Stimulated activated CD4-positive, alpha-beta T cell treated with anti-CD3 and anti-CD28 coated beads, Interleukin-15, amount 100 ng/mL, for 48 hours (primary cell): ENCODE data around the gene ADARB1.

ENCODE experiments used
- DNase-seq, 2 donors: peaks; one replicate each; pipeline ENCODE4 v3.0.0-alpha.2; 2020; ENCODE audit warnings: low read depth in 2 of 2

Gene ADARB1

DNA sequence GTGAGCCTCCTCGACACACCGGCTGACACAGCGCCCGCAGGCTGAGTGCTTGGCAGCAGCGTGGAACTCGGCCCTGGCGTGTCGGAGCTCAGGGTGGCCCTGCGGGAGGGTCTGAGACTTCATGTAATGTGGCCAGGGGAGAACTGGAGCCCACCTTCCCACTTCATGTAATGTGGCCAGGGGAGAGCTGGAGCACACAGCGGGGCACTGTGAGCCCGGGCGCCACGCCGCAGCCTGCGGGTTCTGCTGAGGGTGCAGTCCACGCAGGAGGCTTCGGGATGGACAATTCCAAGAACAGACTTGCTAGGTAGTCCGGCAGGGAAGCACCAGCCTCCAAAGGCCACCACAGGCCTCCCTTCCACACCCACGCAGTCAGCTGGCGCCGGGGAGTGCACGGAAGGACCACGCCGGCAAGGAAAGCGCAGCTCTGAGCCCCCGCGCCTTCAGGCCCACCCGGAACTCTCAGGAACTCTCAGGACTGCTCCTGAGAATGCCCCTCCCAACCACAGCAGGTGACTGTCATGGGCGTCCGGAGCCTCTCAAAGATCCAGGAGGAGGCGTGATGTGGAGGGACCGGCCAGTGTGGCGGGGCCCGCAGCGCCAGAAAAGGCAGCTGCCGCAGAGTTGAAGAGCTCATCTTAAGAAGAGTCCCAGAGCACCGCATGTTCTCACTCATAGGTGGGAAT, 19.3 kb upstream of the ADARB1 start:
- no peak for DNase-seq

DNA sequence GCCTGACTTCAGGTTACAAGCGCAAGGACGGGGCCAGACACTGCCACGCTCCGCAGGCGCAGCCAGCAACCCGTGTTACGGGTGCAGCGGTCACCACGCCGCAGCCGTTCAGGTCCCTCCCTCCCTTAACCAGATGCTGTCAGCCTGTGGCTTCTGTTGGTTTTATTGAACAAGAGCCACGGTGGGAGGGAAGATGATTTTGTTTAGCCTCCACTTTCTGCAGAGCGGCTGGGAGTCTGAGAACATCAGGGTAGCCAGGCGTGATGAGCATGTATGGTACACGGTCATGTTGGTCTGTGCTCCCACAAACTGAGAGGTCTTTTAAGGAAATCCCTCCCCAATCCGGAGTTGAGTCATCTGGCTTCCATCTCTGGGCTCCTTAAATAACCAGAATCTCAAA, 18.5 kb upstream of the ADARB1 start:
- no peak for DNase-seq

DNA sequence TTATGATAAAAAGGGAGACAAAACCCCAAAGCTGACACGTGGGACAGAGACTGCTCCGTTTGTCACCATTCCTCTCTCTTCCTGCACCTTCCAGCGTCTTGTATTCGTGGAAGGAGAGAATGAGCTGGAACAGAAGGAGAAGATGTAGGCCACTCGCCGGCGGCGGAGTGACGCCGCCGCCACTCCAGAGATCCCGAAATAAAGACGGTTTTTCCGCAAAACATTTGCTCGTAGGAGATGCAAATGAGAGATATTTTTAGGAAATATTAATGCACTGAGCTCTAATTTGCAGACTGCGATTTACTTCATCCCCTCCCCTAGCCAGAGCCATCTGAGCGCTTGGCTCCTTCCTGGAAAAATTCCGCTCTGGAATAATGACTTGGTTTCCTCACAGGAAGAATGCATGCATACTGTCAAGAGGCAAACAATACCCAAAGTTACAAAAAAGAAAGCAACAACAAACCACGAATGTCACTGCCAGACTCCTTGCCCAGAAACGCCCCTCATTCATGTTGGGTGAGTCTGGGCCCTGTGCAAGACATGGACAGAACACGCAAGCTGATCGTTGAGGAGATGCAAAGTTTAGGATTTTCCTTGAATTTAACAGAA, 18.0 kb upstream of the ADARB1 start:
- no peak for DNase-seq

DNA sequence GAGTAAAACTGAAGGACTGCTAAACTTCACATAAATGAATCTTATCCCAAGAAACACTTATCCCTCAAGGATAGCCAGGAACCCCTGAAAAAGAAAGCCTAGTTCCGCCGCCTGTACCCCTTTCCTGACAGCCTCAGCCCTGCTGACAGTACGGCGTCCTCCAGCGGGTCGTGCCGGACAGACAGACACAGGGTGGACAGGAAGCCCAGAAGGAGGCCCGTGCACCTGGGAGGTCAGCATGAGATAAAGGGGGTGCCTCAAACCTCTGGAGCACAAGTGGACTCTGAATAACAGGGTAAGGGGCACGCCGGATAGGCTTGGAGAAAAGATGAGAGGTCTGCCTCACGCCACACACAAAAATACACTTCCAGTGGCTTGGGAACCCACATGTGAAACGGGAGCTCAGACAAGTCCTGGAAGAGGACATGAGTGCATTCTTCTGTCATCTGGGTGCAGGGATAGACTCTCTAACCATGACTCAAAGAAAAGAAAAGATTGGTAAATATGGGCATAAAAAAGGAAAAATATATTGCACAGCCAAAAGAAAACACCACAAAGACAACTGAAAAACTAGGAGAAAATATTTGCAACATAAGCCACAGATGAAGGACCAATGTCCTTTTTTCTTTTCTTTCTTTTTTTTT, 17.3 kb upstream of the ADARB1 start:
- no peak for DNase-seq

DNA sequence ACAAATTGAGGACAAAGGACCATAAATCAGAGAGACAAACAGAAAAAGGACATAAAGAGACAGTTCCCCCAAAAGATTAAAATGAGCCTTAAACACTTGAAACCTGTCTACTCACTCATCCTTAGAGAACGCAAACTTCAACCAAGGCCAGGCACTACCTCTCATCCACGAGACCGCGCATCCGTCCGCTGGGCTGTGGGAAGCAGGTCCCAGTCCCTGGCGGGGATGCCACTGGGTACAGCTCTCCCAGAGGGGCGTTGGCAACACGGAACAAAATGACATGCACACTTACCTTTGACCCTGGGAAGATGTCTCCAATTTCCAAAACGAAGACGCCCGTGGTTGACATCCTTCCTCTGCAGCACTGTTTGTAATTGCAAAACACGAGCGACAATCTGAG, 16.5 kb upstream of the ADARB1 start:
- no peak for DNase-seq

DNA sequence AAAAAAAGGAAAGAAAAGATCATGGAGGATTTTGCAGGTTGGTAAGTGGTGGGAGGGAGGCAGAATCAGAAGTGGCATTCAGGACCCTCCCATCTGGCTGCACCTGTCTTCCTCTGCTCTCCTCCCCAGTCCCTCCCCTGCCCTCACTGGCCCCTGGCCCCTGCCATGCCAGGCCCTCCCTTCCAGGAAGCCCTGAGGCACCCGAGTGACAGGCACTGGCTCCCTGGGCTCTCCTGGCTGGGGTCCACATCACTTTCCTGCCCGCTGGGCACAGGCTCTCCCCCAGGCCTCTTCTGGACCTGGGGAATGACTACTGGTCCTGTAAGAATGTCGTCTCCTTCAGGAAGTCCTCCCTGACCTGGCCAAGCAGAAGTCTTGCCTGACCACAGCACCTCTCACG, 15.3 kb upstream of the ADARB1 start:
- no peak for DNase-seq

DNA sequence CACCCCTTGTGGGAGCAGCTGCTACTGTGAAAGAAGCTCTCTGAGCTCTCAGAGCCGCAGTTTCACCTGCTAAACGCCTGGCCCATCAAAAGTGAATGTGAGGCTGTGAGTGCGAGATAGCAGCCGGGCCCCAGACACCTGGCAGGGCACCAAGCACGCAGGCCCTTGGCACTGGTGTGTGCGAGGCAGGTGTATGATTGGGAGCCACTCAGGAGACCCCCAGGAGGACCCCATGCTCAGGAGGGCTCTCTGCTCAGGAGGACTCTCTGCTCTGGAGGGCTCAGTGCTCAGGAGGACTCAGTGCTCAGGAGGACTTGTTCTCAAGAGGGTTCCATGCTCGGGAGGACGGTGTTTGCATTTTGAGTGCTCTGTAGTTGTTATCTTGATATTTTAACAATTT, 14.3 kb upstream of the ADARB1 start:
- no peak for DNase-seq

DNA sequence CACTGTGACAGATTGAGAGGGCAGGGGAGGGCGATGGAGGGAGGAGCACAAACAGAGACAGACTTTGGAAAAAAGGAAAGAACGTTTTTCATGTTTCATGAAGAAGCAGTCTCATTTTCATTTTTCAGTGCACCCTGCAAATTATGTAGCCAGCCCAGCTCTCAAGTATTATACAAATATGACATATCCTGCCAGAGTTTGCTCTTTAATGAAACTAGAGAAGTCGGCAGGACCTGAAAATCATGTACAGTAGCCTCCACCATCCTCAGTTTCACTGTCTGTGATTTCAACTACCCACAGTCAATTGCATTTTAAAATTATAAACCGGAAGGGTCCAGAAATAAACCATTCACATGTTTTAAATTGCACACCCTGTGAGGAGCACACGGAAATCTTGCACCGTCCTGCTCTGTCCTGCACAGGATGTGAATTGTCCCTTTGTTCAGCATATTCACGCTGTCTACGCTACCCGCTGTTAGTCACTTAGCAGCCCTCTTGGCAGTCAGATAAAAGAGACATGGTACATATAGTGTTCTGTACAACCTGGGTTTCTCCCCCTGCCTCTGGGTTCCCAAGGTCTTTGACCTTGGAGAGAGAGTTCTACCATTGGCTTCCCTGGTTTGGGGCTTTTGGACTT, 13.6 kb upstream of the ADARB1 start:
- no peak for DNase-seq

DNA sequence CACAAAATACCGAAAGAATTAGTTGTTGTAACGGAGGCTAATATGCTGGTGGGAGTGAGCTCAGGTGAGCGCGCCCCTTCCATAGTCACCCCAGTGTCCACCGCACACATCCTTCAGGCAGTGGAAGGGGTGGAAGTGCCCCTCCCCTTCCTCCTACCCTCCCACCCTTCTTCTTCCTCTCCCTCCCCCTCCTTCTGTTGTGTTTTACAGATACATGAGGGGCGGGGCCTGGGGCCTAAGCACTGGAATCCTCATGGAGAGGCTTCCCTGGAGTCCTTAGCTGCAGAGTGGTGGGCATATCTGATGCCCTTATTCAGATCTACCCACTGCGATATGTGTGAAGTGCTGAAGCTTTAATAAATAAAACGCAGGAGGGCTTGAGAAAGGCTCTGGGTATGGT, 10.3 kb upstream of the ADARB1 start:
- DNase-seq: no peak

DNA sequence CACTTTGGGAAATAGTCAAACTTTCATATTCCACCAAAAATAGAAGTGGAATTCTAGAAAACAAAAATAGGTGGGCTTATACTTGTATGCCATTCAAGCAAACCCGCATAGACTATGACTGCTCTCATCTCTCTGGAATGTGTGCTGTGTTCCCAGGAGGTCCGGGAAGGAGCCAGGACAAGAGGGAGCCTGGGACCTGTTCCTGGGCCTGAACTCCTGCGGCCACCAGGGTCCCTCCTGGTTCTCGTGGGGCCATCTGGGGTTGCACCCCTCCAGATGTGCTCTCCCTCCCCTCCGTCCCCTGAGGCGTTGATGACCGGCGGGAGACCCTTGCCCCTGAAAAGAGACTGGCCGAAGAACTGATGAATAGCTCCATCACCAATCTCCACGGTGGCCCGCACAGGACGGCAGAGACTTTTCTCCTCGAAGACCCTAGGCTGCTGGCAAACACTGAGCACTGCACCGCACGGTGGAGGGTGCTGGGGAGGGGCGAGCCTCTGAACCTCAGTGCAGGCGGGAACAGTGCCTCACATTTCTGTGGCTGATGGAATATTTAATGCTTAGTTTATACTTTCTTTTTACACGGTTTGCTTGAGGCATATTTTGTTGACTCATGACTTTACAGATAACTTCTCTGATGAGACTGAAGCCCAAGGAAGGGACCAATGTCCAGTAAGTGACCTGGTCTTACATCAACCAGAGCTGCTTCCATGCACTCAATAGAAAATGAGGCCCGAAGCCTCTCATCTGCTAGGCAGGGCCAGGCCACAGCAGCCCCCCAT, 9.6 kb upstream of the ADARB1 start:
- no peak for DNase-seq

DNA sequence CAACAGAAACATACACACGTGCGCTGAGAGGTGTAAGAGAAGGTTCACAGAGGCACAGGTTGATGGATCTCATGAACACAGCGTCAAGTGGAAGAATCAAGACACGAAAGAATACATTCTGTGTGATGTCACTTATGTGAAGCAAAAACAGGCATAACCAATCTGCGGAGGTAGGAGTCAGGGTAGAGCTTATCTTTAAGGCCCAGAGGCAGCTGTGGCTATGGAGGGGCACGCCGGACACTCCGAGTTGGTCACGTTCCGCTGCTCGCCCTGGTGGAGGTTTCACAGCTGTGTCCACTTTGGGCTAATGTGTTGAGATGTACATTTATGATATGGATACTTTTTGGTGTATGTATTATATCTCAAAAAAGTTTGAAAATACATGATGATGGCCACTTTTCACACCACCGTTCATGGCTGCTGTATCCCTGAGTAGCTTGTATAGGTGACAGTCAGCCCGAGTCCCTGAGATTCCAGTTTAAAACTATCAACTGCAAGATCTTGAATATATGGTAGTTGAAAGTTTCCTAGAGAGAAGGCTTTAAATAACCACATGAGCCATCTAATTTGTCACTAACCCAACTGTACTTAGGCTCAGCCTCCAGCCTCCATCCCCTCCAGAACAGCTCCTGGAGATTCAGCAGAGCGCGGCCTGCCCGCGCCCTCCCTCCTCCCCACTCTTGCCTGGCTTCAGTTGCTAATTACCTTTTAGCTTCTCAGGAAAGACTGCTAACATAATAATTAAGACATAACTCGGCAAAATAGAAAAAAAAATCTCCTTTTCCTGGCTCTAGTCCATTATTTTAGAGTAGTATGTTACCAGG, 6.7 kb upstream of the ADARB1 start:
- no peak for DNase-seq

DNA sequence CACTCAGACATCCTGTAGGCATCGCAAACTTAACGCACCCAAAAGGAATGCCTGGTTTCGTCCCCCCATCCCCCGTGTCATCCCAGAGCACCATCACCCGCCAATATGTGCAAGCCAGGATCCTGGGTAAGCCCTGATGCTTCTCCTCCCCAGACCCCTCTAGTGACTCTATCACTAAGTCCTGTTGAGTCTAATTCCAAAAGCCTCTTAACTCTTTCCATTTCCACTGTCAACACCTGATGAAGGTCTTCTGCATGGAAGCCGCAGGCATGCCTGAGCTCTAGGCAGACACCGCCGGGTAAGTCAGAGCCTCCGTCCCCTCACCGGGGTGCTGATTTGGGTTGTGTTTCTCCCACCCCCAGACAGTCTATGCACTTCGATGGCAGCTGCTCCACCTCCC, 5.3 kb upstream of the ADARB1 start:
- DNase-seq: no peak

DNA sequence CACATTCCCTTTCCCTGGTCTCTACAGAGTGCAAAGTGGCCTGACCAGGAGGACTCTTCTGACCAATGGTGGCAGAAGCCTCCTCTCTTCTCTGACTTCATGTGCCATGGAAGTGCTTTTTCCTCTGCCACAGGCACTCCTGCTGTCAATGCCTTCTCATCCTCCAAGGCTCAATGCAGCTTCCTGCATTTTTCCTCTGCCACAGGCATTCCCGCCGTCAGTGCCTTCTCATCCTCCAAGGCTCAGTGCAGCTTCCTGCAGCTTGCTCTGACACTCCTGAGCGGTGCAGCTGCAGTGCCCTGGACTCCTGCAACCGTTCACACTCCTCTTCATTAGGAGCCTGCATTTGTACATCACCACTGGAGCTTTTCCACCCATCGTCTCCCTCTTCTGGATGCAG, 4.7 kb upstream of the ADARB1 start:
- no peak for DNase-seq

DNA sequence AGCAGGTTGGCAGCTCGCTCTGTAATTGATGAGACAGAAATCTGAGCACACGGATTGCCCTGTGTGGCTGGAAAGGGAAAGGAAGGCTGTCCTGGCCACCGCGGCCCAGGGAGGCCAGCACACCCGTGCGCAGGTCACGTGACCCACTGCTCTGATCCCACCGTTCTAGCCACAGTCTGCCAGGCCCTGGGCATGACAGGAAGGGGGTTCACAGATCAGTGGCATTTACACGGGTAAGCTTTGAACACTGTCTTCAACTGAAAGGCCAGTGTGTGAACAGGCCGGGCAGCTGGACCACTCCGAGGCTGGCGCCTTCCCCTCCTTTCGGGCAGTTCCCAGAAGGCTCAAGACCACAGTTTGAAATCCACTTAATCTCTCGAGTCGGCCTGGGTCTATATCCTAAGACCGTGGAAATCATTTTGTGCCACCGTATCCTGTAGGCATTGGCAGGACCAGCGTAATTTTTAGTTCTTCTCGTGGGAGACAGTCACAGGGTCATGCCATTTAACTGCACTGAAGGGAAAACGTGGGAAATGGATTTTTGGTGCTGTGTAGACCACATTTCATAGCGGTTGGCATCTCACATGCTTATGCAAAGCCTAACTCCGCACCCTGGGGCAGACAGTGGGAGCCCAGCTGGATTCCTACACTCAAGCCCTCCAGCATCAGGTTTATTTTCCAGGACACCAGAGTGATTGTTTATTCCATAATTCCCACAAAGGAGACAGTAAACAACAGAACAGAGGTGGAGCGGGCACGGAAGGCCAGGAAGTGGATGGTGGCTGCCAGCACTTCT, 3.1 kb upstream of the ADARB1 start:
- no peak for DNase-seq

DNA sequence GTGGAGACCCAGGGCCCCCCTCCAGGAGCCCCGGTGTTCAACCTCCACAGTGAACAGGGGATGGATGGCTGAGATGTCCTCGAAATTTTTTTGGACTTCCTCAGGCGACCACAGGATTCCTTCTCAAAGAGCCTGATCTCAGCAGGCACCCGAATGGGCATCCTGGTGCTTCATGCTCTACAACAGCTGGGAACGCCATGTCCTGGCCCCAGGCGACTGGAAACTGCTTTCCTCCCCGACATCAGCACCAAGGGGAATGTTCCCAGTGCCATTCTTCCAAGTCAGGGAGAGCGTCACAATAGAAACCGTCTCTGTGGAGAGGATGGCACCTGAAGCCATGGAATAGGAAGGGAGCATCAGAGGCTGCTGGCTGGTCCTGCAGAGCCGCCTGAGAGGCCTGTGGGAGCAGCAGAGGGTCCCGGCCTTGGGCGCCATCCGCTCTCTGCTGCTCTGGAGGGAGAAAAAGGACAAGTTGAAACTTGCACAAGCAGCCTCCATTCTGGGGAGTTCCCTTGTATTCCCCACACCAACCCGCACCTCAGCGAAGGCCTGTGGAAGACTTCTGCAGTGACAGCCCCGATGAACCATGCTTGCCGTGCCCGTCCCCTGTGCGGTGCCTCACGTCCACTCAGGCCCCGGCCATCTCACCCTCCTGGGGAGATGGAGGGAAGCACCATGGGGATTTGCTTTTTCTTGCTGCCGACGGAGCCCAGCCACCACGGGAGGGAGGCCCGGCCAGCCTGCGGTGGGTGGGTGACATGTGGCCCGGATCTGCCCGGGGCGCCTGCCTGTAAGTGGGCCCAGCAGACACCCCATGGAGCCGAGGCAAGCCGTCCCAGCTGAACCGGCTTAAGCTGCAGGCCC, 2.3 kb upstream of the ADARB1 start:
- no peak for DNase-seq

DNA sequence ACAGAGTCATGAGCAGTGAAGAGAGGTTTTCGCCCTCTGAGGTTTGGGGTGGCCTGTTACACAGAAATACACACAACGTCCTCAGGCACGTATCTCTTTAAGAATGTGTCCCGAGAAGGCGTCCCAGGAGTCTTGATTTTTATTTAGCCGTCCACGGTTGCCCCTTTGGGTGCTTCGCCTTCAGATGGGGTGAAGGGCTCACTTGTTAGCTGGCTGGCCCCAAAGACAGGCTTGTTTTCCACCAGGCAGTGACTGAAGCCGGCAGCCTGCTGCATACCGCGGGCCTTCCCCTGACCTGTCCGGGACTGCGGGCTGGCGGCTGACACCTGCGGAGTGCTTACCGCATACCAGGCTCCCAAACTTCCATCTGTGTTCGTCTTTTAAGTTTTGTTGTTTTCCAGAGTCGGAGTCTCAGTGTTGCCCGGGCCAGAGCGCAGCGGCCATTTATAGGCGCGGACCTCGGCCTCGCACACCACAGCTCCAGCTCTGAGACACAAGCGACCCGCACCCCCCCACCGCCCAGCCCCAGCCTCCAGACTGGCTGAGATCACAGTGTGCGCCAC, 1.6 kb upstream of the ADARB1 start:
- DNase-seq: no peak

DNA sequence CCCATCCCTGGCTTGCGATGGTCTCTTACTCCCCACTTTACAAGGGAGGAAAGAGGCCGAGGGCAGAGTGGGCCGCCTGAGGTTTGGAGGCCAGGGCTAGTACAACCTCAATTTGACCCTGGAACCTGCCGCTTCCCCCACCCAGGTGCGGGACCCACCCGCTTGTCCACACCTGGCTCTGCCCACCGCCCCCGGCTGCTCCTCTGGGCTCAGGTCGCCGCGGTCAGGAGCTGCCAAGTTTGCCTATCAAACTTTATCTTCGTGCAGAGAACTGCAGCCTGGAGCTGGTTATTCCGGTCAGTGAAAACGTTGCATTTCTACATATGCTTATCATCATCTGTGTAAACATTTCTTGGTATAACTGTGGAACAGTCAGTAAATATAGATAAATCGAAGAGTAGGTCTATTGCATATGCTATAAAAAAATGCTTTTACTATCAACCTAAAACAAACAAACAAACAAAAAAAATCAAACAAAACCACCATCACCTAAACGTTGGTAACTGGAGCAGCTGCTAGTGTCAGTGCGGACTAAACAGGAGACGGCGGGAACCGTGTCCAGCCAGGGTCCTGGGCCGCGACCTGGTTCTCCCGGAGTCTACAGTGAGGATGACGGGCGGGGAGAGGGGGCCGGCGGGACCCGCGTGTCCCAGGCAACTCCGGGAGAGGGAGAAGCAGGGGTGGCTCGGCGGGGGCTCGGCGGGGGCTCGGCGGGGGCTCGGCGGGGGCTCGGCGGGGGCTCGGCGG, 906 bp upstream of the ADARB1 start:
- DNase-seq: no peak

DNA sequence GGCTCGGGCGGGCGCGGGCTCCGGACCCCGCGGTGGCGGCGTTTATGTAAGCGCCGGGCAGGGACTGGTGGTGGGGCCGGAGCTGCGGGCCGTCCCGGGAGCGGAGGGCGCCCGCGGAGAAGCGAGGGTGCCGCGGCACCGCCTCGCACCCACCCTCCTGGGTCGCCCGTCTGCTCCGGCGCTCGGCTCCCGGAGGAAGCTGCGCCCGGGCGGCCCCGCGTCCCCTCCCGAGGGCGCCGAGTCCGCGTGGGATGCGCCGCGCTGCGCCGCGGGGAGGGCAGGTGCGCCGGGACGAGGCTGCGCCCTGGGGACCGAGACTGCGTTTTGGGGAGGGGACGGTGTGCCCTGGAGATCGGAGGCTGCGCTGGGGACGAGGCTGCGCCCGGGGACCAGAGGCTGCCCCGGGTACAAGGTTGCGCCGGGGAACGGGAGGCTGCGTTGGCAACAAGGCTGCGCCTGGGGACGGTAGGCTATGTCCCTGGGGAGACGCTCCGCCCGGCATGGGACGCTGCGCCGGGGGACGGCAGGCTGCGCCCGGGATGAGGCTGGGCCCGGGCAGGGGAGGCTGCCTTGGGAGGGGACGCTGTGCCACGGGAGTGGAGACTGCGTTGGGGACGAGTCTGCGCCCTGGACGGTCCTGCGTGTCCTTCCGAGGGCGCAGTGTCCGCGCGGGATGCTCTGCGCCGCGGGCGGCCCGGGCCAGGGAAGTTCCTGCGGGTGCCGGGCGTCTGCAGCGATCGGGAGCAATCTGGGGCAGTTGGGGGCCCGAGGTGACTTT, 627 bp downstream of the ADARB1 start:
- no peak for DNase-seq
